Adrenal gland (tissue), 5 donors: ENCODE measurements around the gene ATXN7L1.

Source experiments
- CTCF ChIP-seq, 6 experiments: fragments of 450-650 bp in 4 of 6; fragments of 200-600 bp in 2 of 6; sonication (generic) in 1 of 6; IDR thresholded peaks; 1 replicate in 5 of 6; 2 replicates in 1 of 6; pipeline versions ENCODE4 v1.5.1 to v1.8.0; 2016 to 2021; ENCODE audit warnings: antibody characterized with exemption in 6 of 6, mild to moderate bottlenecking in 2 of 6, moderate library complexity in 1 of 6
- POLR2A ChIP-seq, 2 donors: fragments of 450-650 bp; IDR thresholded peaks; one replicate each; pipeline ENCODE4 v1.6.1; 2017; ENCODE audit warnings: antibody characterized with exemption in 2 of 2, mild to moderate bottlenecking in 2 of 2, moderate library complexity in 1 of 2
- donor health status: DM: no; HTN: no; CAD: no.

GRCh38 chr7:105786520-105787470, 89.6 kb downstream of the ATXN7L1 start:
- TF ChIP-seq CTCF (IDR thresholded peaks at IDR 0.05): no peak
- TF ChIP-seq POLR2A (IDR thresholded peaks at IDR 0.05): no peak
